Measurements from ENCODE around the gene HDC.

DNA sequence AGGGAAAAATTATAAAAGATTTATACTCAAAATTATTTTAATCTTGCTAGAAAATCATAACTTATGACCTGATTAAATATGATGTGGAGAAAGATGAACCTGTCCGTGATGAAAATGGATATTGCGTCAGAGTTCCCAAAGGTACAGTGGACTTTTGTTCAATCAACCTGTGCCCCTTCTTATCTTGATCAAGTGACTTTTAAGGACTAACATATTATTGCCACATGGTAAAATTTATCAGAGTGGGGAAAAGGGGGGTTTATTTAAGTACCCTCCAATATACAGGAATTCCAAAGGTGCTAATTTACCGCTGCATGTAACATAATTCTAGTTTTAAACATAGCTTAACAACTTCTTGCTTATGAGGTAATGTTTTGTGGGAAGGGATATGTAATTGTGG is 39.6 kb downstream of the HDC start:
- TF ChIP-seq, protein P1, sequence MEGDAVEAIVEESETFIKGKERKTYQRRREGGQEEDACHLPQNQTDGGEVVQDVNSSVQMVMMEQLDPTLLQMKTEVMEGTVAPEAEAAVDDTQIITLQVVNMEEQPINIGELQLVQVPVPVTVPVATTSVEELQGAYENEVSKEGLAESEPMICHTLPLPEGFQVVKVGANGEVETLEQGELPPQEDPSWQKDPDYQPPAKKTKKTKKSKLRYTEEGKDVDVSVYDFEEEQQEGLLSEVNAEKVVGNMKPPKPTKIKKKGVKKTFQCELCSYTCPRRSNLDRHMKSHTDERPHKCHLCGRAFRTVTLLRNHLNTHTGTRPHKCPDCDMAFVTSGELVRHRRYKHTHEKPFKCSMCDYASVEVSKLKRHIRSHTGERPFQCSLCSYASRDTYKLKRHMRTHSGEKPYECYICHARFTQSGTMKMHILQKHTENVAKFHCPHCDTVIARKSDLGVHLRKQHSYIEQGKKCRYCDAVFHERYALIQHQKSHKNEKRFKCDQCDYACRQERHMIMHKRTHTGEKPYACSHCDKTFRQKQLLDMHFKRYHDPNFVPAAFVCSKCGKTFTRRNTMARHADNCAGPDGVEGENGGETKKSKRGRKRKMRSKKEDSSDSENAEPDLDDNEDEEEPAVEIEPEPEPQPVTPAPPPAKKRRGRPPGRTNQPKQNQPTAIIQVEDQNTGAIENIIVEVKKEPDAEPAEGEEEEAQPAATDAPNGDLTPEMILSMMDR (IDR thresholded peaks at IDR 0.05; ENCODE audit: borderline replicate concordance, extremely low read depth, low read length, poor library complexity, severe bottlenecking): no peak
- no peak for TF ChIP-seq EZH2 (IDR thresholded peaks at IDR 0.05; ENCODE audit: borderline replicate concordance, low read depth, low read length, severe bottlenecking)
